Measurements from ENCODE around the gene TRIP13. TPM values are rescaled to one million over a fixed set of nuclear protein-coding genes. Genes with fewer than 3 reads are reported as not detected.

Gene TRIP13
- total and polyA plus RNA-seq, 10 of the 15 experiments (the other 5 are each of a cell fraction or from before 2014, with no cell fraction given) = 15.1 to 64.9 (median 32.2) TPM

- Histone ChIP-seq H3K9me3 (replicated peaks; ENCODE audit: control insufficient read depth, insufficient read depth, low read length) (no peaks in the 10 kb centered on the region), H3K4me3 (no peak overlapping the region), H2AFZ (ENCODE audit: control insufficient read depth, low read depth, low read length) (no peak overlapping the region), H3K4me2 (ENCODE audit: control insufficient read depth, insufficient read depth) (no peak overlapping the region), H4K20me1 (ENCODE audit: control insufficient read depth, insufficient read depth) (0 out of 2 replicates have a peak, but pooled peaks cover 3% of the 10 kb centered on the region), H3K4me1 (ENCODE audit: control insufficient read depth, insufficient read depth, low read length) (no peaks in the 10 kb centered on the region), H3K9ac (ENCODE audit: control insufficient read depth, insufficient read depth, low read length) (no peak overlapping the region), H3K36me3 (ENCODE audit: control insufficient read depth in 2 of 2, insufficient read depth in 2 of 2, low read length in 1 of 2) (peaks cover 19 to 30% of the 10 kb centered on the region in 2 experiments; a peak in 3 of 4 replicates), H3K79me2 (ENCODE audit: control insufficient read depth, insufficient read depth, low read length) (no peaks in the 10 kb centered on the region), H3K27me3 (replicated peaks in 1 of 2; ENCODE audit: control insufficient read depth in 2 of 2, insufficient read depth in 2 of 2, low read length in 1 of 2) (no peaks in the 10 kb centered on the region), H3K27ac (ENCODE audit: control insufficient read depth, insufficient read depth) (no peak overlapping the region)
- ChIA-PET CTCF (no interaction called here), RAD21 (ENCODE audit: unreplicated experiment) (no interaction called here), SMC1A (ENCODE audit: uncharacterized antibody, unreplicated experiment) (no interaction called here), POLR2A (no interaction called here)
- ATAC-seq (no peak), FAIRE-seq (no peak), DNase-seq (ENCODE audit: low read depth, low spot score) (no peak)
- intact Hi-C loops (cut with micrococcal nuclease; ENCODE audit: unreplicated experiment) = no loop called here
- TF ChIP-seq ZNF622 (IDR thresholded peaks at IDR 0.05) (no peak), E4F1 (IDR thresholded peaks at IDR 0.05; ENCODE audit: borderline replicate concordance, partially characterized antibody) (no peak), POLR2AphosphoS5 (IDR thresholded peaks at IDR 0.05; ENCODE audit: low read length) (no peak), EGR1 (IDR thresholded peaks at IDR 0.05; ENCODE audit: borderline replicate concordance in 1 of 2, low read depth in 2 of 2, low read length in 2 of 2) (no peak)
- BruUV-seq (replicated peaks) = no TSS peak
- in situ Hi-C loops (cut with MboI) = no loop called here
- 97% methylated on average over 24 of the region's 24 CpGs for WGBS (ENCODE audit: insufficient coverage, insufficient replicate concordance, low lambda C conversion rate, missing lambda C conversion rate)
These were observed 16.8 kb upstream of the TRIP13 start for GRCh38 chr5:875931-876330.

All from GM12878 (cell line).